Measurements from ENCODE around the gene NBEA.

DNA sequence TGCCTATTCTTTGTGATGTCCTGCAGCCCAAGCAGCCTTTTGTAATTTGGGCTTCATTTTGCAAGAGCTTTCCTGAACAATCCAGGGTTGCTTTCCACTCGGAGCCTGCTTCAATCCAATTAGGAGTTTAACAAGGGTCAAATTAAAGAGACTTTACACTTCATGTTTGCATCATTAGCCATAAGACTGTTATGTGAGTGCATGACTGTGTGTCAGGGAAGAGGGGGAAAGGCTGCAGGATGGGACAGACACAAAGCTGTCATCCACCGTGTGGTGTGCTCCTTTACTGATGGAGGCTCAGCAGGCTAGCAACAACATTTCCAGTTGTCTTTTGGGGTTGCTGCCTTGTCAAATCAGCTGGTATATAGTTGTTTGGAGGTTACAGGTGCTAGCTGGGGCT lies 558.1 kb downstream of the NBEA start:
- no peak for TF ChIP-seq ZBTB17 (tag by site-specific recombination; IDR thresholded peaks at IDR 0.05)
- TF ChIP-seq, protein P1, sequence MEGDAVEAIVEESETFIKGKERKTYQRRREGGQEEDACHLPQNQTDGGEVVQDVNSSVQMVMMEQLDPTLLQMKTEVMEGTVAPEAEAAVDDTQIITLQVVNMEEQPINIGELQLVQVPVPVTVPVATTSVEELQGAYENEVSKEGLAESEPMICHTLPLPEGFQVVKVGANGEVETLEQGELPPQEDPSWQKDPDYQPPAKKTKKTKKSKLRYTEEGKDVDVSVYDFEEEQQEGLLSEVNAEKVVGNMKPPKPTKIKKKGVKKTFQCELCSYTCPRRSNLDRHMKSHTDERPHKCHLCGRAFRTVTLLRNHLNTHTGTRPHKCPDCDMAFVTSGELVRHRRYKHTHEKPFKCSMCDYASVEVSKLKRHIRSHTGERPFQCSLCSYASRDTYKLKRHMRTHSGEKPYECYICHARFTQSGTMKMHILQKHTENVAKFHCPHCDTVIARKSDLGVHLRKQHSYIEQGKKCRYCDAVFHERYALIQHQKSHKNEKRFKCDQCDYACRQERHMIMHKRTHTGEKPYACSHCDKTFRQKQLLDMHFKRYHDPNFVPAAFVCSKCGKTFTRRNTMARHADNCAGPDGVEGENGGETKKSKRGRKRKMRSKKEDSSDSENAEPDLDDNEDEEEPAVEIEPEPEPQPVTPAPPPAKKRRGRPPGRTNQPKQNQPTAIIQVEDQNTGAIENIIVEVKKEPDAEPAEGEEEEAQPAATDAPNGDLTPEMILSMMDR (tag by site-specific recombination; IDR thresholded peaks at IDR 0.05), result no peak
